ENCODE results near the gene IZUMO1R.

The IZUMO1R gene

GRCh38 chr11:94307101-94307791 is 2.9 kb downstream of the IZUMO1R start:
- in situ Hi-C loops (cut with MboI; ENCODE audit: low sequenced_read_pairs) = no loop called here
- no peaks in the 10 kb centered on the region for H3K36me3 ChIP-seq (replicated peaks)
- no peak for DNase-seq (ENCODE audit: low spot score in 2 of 2)
- H3K27me3 ChIP-seq (ENCODE audit: low read depth) = no peaks in the 10 kb centered on the region; the same call in 1 of the 2 replicates
- no peaks in the 10 kb centered on the region for H3K4me1 ChIP-seq
- H3K9me3 ChIP-seq = no peaks in the 10 kb centered on the region
- no peak overlapping the region for H3K4me3 ChIP-seq

GRCh38 chr11:94308024-94308423 is 3.6 kb downstream of the IZUMO1R start:
- no peaks in the 10 kb centered on the region for H3K36me3 ChIP-seq (replicated peaks)
- H3K27me3 ChIP-seq (ENCODE audit: low read depth) = no peaks in the 10 kb centered on the region
- H3K4me1 ChIP-seq = no peaks in the 10 kb centered on the region
- H3K9me3 ChIP-seq = no peaks in the 10 kb centered on the region
- no peak overlapping the region for H3K4me3 ChIP-seq
- no peak for DNase-seq (ENCODE audit: low spot score in 2 of 2)
- in situ Hi-C loops (cut with MboI; ENCODE audit: low sequenced_read_pairs) = no loop called here

DNA sequence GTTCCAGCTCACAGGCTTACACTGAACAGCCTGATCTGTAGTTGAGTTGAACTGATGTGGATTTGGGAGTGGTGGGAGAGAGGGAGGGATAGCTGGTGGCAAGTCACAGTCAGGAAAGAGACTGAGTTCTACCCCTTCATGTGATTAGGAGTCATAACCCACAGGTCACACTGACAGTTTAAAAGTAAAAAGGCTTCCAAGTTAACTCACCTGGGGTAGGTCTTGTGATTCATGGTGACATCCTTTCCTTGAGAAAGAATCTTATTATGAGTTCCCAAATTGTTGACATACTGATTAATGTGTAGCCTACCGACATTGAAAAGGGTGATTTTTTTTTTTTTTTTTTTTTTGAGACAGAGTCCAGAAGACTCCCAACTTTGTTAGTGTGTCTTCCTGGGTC is 5.4 kb downstream of the IZUMO1R start:
- DNase-seq (ENCODE audit: low spot score in 2 of 2) = no peak
- in situ Hi-C loops (cut with MboI; ENCODE audit: low sequenced_read_pairs) = no loop called here
- Histone ChIP-seq H3K4me3 (no peak overlapping the region), H3K9me3 (no peaks in the 10 kb centered on the region), H3K36me3 (replicated peaks) (no peaks in the 10 kb centered on the region), H3K4me1 (no peaks in the 10 kb centered on the region), H3K27me3 (ENCODE audit: low read depth) (no peaks in the 10 kb centered on the region)

DNA sequence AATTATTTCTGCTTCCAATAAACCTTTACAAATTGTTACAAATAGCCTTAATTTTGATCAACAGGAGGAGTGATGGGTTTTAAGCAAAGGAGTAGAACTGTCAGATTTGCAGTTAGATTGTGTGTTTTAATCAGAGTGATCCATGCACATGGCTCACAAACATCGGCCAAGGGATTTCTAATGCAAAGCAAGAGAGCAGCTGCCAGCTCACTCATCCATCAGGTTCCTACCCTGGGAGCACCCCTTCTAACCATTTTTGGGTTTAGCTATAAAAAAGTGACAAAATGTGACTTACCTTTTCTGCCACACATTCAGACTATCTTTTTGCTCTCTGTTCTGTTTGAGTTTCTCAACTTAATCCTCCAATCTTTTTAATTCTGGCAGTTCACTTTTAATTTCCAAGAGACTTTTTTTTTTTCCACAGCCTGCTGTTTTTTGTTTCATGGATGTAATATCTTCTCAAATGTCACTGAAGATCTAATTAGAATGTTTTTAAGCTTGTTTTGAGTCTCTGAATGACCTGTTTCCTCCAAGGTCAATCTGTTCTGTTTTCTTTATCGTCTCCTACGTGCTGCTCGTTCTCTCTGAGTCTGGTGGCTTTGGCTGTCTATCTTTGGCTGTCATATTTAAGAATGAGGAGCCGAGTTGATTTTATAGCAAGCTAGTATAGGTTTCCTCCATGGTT is 6.0 kb downstream of the IZUMO1R start:
- no peaks in the 10 kb centered on the region for H3K27me3 ChIP-seq (ENCODE audit: low read depth)
- no peaks in the 10 kb centered on the region for H3K36me3 ChIP-seq (replicated peaks)
- H3K4me1 ChIP-seq = no peaks in the 10 kb centered on the region
- no peaks in the 10 kb centered on the region for H3K9me3 ChIP-seq
- no peak overlapping the region for H3K4me3 ChIP-seq
- in situ Hi-C loops (cut with MboI; ENCODE audit: low sequenced_read_pairs) = no loop called here
- no peak for DNase-seq (ENCODE audit: low spot score in 2 of 2)

GRCh38 chr11:94312339-94312738 is 8.0 kb downstream of the IZUMO1R start:
- Histone ChIP-seq H3K4me3 (no peak overlapping the region), H3K9me3 (no peaks in the 10 kb centered on the region), H3K36me3 (replicated peaks) (no peaks in the 10 kb centered on the region), H3K27me3 (ENCODE audit: low read depth) (no peaks in the 10 kb centered on the region), H3K4me1 (no peaks in the 10 kb centered on the region)
- in situ Hi-C loops (cut with MboI; ENCODE audit: low sequenced_read_pairs) = no loop called here
- DNase-seq (ENCODE audit: low spot score in 2 of 2) = no peak

GRCh38 chr11:94314064-94314463 is 9.7 kb downstream of the IZUMO1R start:
- Histone ChIP-seq H3K4me3 (no peak overlapping the region), H3K36me3 (replicated peaks) (no peaks in the 10 kb centered on the region), H3K4me1 (no peaks in the 10 kb centered on the region), H3K9me3 (no peaks in the 10 kb centered on the region), H3K27me3 (ENCODE audit: low read depth) (no peaks in the 10 kb centered on the region)
- DNase-seq (ENCODE audit: low spot score in 2 of 2) = no peak
- in situ Hi-C loops (cut with MboI; ENCODE audit: low sequenced_read_pairs) = no loop called here

- in situ Hi-C loops (cut with MboI; ENCODE audit: low sequenced_read_pairs) = no loop called here
- Histone ChIP-seq H3K4me3 (no peak overlapping the region), H3K9me3 (no peaks in the 10 kb centered on the region; the same call in 1 of the 2 replicates), H3K27me3 (ENCODE audit: low read depth) (no peaks in the 10 kb centered on the region), H3K4me1 (no peaks in the 10 kb centered on the region), H3K36me3 (replicated peaks) (no peaks in the 10 kb centered on the region)
- DNase-seq (ENCODE audit: low spot score in 2 of 2) = no peak
These were observed 11.3 kb downstream of the IZUMO1R start for GRCh38 chr11:94315664-94316063.

GRCh38 chr11:94322501-94322900 is 18.1 kb downstream of the IZUMO1R start:
- Histone ChIP-seq H3K4me3 (no peak overlapping the region), H3K9me3 (no peaks in the 10 kb centered on the region; the same call in 1 of the 2 replicates), H3K36me3 (replicated peaks) (no peaks in the 10 kb centered on the region), H3K27me3 (ENCODE audit: low read depth) (no peaks in the 10 kb centered on the region), H3K4me1 (no peaks in the 10 kb centered on the region)
- in situ Hi-C loops (cut with MboI; ENCODE audit: low sequenced_read_pairs) = no loop called here
- DNase-seq (ENCODE audit: low spot score in 2 of 2) = no peak

- DNase-seq (ENCODE audit: low spot score in 2 of 2) = peak; percentile 14 to 73
- in situ Hi-C loops (cut with MboI; ENCODE audit: low sequenced_read_pairs) = no loop called here
- peaks cover 3% of the 10 kb centered on the region; the same call in 1 of the 2 replicates for H3K27me3 ChIP-seq (ENCODE audit: low read depth)
- no peak overlapping the region for H3K4me3 ChIP-seq
- H3K36me3 ChIP-seq (replicated peaks) = no peaks in the 10 kb centered on the region
- no peaks in the 10 kb centered on the region for H3K4me1 ChIP-seq
- no peaks in the 10 kb centered on the region for H3K9me3 ChIP-seq
These were observed 21.3 kb downstream of the IZUMO1R start for GRCh38 chr11:94325681-94326080.

DNA sequence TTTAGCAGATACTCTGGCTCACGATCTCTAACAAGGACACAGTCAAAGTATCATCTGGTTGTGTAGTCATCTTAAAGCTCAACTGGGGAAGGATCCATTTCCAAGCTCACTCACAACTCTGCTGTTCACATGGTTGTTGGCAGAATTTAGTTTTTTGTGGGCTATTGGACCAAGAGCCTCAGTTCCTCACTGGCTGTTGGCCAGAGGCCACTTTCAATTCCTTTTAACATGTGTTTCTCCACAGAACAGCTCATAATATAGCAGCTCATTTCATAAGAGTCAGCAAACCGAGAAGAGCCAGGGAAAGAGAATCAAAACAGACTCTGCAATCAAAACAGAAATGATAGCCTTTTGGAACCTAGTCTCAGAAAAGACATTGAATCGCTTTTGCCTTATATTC is 22.6 kb downstream of the IZUMO1R start:
- Histone ChIP-seq H3K4me3 (no peak overlapping the region), H3K9me3 (no peaks in the 10 kb centered on the region), H3K36me3 (replicated peaks) (no peaks in the 10 kb centered on the region), H3K27me3 (ENCODE audit: low read depth) (peaks cover 3% of the 10 kb centered on the region; the same call in 1 of the 2 replicates), H3K4me1 (no peaks in the 10 kb centered on the region)
- in situ Hi-C loops (cut with MboI; ENCODE audit: low sequenced_read_pairs) = no loop called here
- DNase-seq (ENCODE audit: low spot score in 2 of 2) = no peak

- no peak for DNase-seq (ENCODE audit: low spot score in 2 of 2)
- in situ Hi-C loops (cut with MboI; ENCODE audit: low sequenced_read_pairs) = no loop called here
- Histone ChIP-seq H3K4me3 (no peak overlapping the region), H3K36me3 (replicated peaks) (no peaks in the 10 kb centered on the region), H3K27me3 (ENCODE audit: low read depth) (peaks cover 3% of the 10 kb centered on the region; the same call in 1 of the 2 replicates), H3K4me1 (no peaks in the 10 kb centered on the region), H3K9me3 (no peaks in the 10 kb centered on the region)
These were observed 24.3 kb downstream of the IZUMO1R start for GRCh38 chr11:94328587-94329080.

GRCh38 chr11:94329501-94329900 is 25.1 kb downstream of the IZUMO1R start:
- in situ Hi-C loops (cut with MboI; ENCODE audit: low sequenced_read_pairs) = no loop called here
- peaks cover 3% of the 10 kb centered on the region; the same call in 1 of the 2 replicates for H3K27me3 ChIP-seq (ENCODE audit: low read depth)

GRCh38 chr11:94330789-94331188 is 26.4 kb downstream of the IZUMO1R start:
- Histone ChIP-seq H3K27me3 (ENCODE audit: low read depth) (peaks cover 3% of the 10 kb centered on the region; the same call in 1 of the 2 replicates), H3K9me3 (no peaks in the 10 kb centered on the region), H3K36me3 (replicated peaks) (no peaks in the 10 kb centered on the region), H3K4me1 (no peaks in the 10 kb centered on the region), H3K4me3 (no peak overlapping the region)
- in situ Hi-C loops (cut with MboI; ENCODE audit: low sequenced_read_pairs) = no loop called here
- DNase-seq (ENCODE audit: low spot score in 2 of 2) = no peak

More at GRCh38 chr11:94329501-94329900, 25.1 kb downstream of the IZUMO1R start:
- Histone ChIP-seq H3K9me3 (no peaks in the 10 kb centered on the region), H3K4me3 (no peak overlapping the region), H3K4me1 (no peaks in the 10 kb centered on the region), H3K36me3 (replicated peaks) (no peaks in the 10 kb centered on the region)
- no peak for DNase-seq (ENCODE audit: low spot score in 2 of 2)

DNA sequence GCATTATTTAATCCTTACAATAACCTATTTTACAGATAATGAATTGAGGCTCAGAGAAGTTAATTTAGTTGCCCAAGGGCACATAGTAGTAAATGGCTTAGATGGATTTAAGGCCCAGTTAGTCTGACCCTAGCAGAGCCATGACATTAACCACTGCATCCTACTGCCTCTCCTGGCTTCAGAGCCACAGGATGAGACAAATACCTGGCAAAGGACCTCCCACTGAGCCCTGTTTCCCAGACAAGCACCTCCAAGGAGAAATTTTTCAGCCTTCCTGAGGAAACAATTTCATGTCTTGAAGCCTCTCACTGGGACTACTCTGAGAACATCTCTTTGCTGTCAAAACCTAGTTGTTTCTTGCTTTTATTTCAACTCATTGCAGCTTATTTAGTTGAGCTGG is 28.4 kb downstream of the IZUMO1R start:
- Histone ChIP-seq H3K4me1 (no peaks in the 10 kb centered on the region), H3K36me3 (replicated peaks) (no peaks in the 10 kb centered on the region), H3K9me3 (no peaks in the 10 kb centered on the region), H3K4me3 (no peak overlapping the region), H3K27me3 (ENCODE audit: low read depth) (peaks cover 3% of the 10 kb centered on the region; the same call in 1 of the 2 replicates)
- in situ Hi-C loops (cut with MboI; ENCODE audit: low sequenced_read_pairs) = no loop called here
- no peak for DNase-seq (ENCODE audit: low spot score in 2 of 2)
